IgD-negative memory B cell (primary cell): ENCODE measurements around the gene GCSH. TPM values are rescaled to one million over a fixed set of nuclear protein-coding genes. Genes with fewer than 3 reads are reported as not detected.

Experiments
- H3K27ac Mint-ChIP-seq, 3 donors: one replicate each; pipeline ENCODE4 v1.8.0; 2020 to 2022; ENCODE audit warnings: mild to moderate bottlenecking in 3 of 3, mixed read lengths in 3 of 3, moderate library complexity in 1 of 3
- H3K27me3 Mint-ChIP-seq: one replicate; pipeline ENCODE4 v1.8.0; 2021; ENCODE audit warnings: mixed read lengths
- H3K36me3 Mint-ChIP-seq: one replicate; pipeline ENCODE4 v1.8.0; 2020; ENCODE audit warnings: mild to moderate bottlenecking, mixed read lengths
- H3K4me1 Mint-ChIP-seq, 3 donors: one replicate each; pipeline ENCODE4 v1.8.0; 2020 to 2022; ENCODE audit warnings: mixed read lengths in 3 of 3, mild to moderate bottlenecking in 1 of 3
- H3K4me3 Mint-ChIP-seq, 4 donors: one replicate each; pipeline ENCODE4 v1.8.0; 2020 to 2022; ENCODE audit warnings: mild to moderate bottlenecking in 4 of 4, mixed read lengths in 4 of 4, moderate library complexity in 3 of 4
- H3K9me3 Mint-ChIP-seq, 3 donors: one replicate each; pipeline ENCODE4 v1.8.0; 2020 to 2021; ENCODE audit warnings: mixed read lengths in 3 of 3, mild to moderate bottlenecking in 1 of 3
- polyA plus RNA-seq: library from polyadenylated mRNA; unstranded; fragments of 300-500 nt; fragmentation: Illumina TruSeq; gene quantifications from one replicate; pipeline ENCODE4 v1.2.3, GENCODE V29; 2021

GCSH gene
- polyA plus RNA-seq, 1 donor from 2014 or later = 6.7 TPM

DNA sequence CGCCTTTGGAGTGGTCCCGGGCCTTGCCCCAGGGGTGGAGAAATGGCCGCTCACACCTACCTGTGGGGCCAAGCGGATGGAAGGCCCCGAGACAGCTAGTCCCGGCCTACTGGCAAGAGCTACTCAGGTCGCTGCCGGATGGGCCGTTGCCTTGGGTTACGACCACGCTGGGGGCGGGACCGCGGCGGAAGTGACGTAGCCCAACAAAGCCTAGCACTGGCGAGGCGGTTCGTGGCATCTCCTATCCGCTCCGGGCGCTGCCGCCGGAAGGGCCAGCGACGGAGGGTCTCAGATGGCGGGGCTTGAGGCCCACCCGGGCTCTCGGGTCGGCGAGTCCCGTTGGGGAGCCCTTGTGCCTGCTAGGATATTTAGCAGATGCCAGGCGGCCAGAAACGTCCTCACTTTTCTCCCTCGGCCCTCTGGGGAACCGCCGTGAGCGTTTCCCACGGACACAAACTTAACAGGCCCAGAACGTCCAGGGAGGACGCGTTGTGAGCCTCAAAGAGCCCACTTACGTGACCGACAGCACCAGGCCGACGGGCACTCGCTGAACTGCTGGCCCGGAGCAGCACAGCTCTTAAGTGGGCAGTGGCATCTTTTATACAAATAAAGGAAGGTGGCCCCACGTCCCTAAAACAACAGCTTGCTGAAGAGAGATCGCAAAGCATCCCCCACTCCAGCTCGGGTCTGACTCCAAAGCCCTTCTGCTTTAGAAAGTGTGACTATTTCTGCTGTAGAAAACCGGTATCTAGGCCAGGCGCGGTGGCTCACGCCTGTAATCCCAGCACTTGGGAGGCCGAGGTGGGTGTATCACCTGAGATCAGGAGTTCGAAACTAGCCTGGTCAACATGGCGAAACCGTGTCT lies 18.9 kb downstream of the GCSH start, which contains the start of gene C16orf46:
Gene C16orf46 (minus strand): TSS at position 163 of the 865 bp plus-strand sequence. CDS start 13,283 bp downstream, outside the sequence.
- Mint-ChIP-seq H3K27me3 (no peaks in the 10 kb centered on the region), H3K4me3 (peak within 1 kb of the TSS in 1 of 4 donors; percentile 45), H3K4me1 (peaks cover 0 to 4% (median 3%) of the 10 kb centered on the region in 3 donors), H3K27ac (peak within 1 kb of the TSS in 1 of 3 donors; percentile 59), H3K9me3 (no peaks in the 10 kb centered on the region), H3K36me3 (no peaks in the 10 kb centered on the region)

DNA sequence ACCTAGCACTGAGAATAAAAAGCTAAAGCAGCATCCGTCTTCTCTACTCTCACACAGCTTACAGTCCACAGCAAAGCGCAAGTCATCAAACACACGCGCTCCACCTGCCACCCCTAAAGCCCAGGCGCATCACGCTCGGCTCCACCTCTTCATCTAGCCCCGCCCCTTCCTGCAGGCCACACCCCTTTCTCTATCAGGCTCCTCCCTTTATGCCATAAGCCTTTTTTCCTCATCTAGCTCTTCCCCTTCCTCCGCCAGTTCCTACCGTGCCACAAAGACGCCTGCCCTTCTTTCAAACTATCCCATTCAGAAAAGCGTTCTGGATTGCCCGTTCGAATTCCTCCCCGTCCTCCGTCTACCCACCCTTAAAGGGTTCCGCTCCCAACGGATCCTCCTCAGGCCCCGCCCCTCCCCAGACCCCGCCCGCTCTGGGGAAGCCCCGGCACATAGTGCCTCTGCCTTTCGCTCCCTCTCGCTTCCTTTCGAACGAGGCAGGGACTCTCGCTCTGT lies 19.6 kb downstream of the GCSH start:
- H3K36me3 Mint-ChIP-seq = no peaks in the 10 kb centered on the region
- no peak overlapping the region for H3K27ac Mint-ChIP-seq
- H3K4me3 Mint-ChIP-seq = no peak overlapping the region
- no peaks in the 10 kb centered on the region for H3K9me3 Mint-ChIP-seq
- no peaks in the 10 kb centered on the region for H3K27me3 Mint-ChIP-seq
- H3K4me1 Mint-ChIP-seq = peaks cover 0 to 4% (median 3%) of the 10 kb centered on the region in 3 donors

DNA sequence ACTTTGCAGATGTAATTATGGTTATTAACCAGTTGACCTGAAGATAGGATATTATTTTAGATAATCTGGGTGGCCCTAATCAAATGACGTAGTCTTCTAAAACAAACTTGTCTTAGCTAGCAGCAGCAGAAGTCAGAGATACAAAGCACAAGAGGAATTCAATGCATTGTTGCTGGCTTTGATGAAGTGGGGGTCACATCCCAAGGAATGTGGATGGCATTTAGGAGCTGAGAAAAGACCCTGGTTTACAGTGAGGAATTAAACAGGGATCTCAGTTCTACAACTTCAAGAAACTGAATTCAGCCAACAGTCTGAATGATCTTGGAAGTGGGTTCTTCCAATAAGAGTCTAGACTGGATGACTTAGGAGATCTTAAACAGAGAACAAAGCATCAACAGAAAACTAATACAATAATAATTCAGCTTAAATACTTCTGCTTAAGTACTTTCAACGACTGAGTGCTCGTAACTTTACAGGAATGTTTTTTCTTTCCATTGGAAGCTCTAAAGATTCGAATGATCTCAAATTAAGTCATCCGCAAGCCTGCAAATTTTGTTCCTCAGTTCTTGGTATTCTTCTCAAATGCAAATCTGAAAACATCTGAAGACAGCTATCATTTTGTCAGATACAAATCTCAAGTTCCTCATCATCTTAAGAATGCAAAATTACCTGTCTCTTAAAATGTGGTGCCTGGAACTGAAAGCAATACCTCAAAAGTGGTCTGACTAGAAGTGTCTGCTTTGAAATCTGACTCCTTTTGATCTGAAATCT lies 22.4 kb downstream of the GCSH start:
- Mint-ChIP-seq H3K36me3 (no peaks in the 10 kb centered on the region), H3K27me3 (no peaks in the 10 kb centered on the region), H3K9me3 (no peaks in the 10 kb centered on the region), H3K27ac (no peak overlapping the region), H3K4me1 (peaks cover 0 to 4% (median 3%) of the 10 kb centered on the region in 3 donors), H3K4me3 (no peak overlapping the region)

GRCh38 chr16:81071805-81072204 lies 24.4 kb downstream of the GCSH start:
- H3K27ac Mint-ChIP-seq = no peak overlapping the region
- H3K9me3 Mint-ChIP-seq = no peaks in the 10 kb centered on the region
- H3K4me1 Mint-ChIP-seq = peaks cover 0 to 2% (median 0%) of the 10 kb centered on the region in 3 donors
- H3K4me3 Mint-ChIP-seq = peak overlapping the region in 1 of 4 donors; percentile 63
- H3K27me3 Mint-ChIP-seq = no peaks in the 10 kb centered on the region
- H3K36me3 Mint-ChIP-seq = no peaks in the 10 kb centered on the region

- peaks cover 0 to 2% (median 0%) of the 10 kb centered on the region in 3 donors for H3K4me1 Mint-ChIP-seq
- H3K9me3 Mint-ChIP-seq = no peaks in the 10 kb centered on the region
- H3K27ac Mint-ChIP-seq = no peak overlapping the region
- no peak overlapping the region for H3K4me3 Mint-ChIP-seq
- no peaks in the 10 kb centered on the region for H3K27me3 Mint-ChIP-seq
- peaks cover 3% of the 10 kb centered on the region for H3K36me3 Mint-ChIP-seq
Measured at GRCh38 chr16:81070979-81071378, 25.2 kb downstream of the GCSH start.

DNA sequence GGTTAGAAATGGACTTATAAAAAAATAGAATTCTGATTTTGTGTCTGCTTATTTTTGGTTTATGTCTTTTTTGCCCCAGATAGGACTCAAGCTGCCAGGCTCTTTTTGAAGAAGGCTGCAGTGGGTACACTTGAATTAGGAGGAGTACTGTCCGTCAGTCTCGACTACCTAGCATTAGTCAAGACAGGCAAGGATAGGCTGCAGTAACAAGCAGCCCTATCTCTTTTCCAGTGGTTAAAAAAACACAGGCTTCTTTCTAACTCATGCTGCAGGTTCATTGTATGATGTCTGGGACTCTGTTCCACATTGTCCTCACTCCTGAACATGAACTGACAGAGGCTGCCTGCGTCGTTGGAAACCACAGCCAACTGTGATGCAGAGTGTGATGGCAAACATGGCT lies 27.1 kb downstream of the GCSH start:
- H3K4me3 Mint-ChIP-seq = no peak overlapping the region
- H3K4me1 Mint-ChIP-seq = peaks cover 0 to 2% (median 0%) of the 10 kb centered on the region in 3 donors
- no peaks in the 10 kb centered on the region for H3K27me3 Mint-ChIP-seq
- no peaks in the 10 kb centered on the region for H3K9me3 Mint-ChIP-seq
- peaks cover 3% of the 10 kb centered on the region for H3K36me3 Mint-ChIP-seq
- no peak overlapping the region for H3K27ac Mint-ChIP-seq

DNA sequence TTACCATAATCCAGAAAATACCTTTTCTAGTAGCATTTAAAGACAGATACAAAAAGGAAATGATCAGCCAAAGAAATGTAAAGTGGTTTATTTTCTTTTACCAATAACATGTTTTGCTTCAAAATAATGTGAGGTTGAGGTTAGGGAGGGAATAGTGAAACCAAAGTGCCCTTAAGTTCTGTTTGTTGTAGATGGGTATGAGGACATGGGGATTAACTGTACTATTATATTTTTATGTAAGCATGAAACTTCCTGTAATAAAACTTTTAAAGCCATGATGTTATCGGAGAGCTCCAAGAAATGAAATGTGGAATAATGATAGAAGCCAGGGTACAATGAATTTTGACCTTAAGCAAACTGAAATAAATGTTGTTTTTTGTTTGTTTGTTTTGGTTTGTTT lies 29.0 kb downstream of the GCSH start:
- Mint-ChIP-seq H3K9me3 (no peaks in the 10 kb centered on the region), H3K36me3 (peaks cover 6% of the 10 kb centered on the region), H3K4me1 (peaks cover 0 to 2% (median 0%) of the 10 kb centered on the region in 3 donors), H3K27me3 (no peaks in the 10 kb centered on the region), H3K27ac (no peak overlapping the region), H3K4me3 (no peak overlapping the region)

- no peaks in the 10 kb centered on the region for H3K27me3 Mint-ChIP-seq
- H3K36me3 Mint-ChIP-seq = peaks cover 6% of the 10 kb centered on the region
- H3K4me1 Mint-ChIP-seq = peaks cover 0 to 2% (median 0%) of the 10 kb centered on the region in 3 donors
- H3K27ac Mint-ChIP-seq = no peak overlapping the region
- no peak overlapping the region for H3K4me3 Mint-ChIP-seq
- no peaks in the 10 kb centered on the region for H3K9me3 Mint-ChIP-seq
Measured at GRCh38 chr16:81066681-81067080, 29.5 kb downstream of the GCSH start.

DNA sequence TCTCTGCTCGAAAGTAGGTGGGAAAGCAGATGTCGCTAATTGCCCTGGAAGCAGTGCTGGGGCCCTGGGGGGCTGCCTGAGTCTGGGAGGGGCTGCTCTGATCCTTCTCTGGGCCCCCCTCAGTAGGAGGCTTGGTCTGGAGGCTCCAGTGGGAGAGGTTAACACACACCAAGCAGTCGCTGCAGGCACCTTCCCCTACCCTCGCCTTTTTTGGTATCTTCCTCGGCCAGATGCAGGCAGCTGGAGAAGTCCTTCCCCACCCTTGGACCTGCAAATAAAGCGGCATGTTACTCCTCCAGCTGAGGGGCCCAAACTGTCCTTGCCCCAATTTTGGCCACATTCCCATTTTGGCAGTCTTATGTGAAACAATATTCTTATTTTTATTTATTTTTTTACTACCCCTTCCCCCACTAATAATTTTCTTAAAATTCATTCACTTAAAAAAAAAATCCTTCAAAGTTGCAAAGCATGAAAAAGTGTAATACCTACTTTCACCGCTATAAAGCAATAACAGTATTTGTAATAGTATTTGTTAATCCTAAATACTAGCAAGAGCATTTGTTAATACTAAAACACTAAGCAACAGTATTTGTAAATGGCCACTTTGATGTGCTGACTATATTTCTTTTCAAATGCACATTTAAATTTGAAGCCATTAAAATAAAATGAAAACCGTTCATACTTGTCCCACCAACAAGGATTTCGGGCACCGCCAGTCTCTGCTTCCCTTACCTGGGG lies 34.2 kb downstream of the GCSH start:
- Mint-ChIP-seq H3K27me3 (no peaks in the 10 kb centered on the region), H3K4me1 (no peaks in the 10 kb centered on the region), H3K9me3 (no peaks in the 10 kb centered on the region), H3K4me3 (no peak overlapping the region), H3K36me3 (peaks cover 6% of the 10 kb centered on the region), H3K27ac (peak overlapping the region in 1 of 3 donors; percentile 62)

GRCh38 chr16:81061307-81061640 lies 34.9 kb downstream of the GCSH start:
- H3K27ac Mint-ChIP-seq = no peak overlapping the region
- H3K9me3 Mint-ChIP-seq = no peaks in the 10 kb centered on the region
- no peaks in the 10 kb centered on the region for H3K27me3 Mint-ChIP-seq
- H3K36me3 Mint-ChIP-seq = peaks cover 4% of the 10 kb centered on the region
- H3K4me1 Mint-ChIP-seq = no peaks in the 10 kb centered on the region
- no peak overlapping the region for H3K4me3 Mint-ChIP-seq

DNA sequence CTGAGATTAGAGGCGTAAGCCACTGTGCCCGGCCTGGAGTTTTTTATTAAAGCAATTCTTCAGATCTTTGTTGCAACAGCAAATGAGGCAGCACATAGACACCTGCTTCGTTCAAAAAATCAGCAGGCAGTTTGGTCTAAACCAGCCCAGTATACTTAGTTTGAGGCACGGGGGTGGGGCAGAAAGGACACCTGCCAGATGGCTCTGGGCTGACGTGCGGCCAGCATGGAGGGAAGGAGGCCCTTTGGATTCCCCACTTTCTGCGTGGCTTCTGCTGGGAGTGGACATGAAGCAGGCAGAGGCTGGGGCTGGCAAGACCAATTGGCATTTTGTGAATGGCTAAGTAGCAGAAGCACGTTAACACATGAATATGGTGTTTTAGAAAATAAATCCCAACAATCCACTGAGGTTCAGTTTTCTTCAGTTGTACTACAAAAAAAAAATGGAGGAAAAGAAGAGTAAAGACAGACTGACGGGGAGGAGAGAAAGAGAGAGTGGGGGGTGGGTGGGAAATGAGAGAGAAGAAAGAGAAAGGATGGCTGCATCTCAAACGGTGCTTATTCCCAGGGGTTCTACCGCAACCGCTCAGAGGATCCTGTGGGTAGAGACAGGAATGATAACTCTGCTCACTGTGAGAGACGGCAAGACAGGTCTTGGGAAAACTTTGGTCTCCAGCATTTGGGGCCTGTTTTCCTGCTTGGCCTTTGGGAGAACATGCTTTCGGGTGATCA lies 35.5 kb downstream of the GCSH start:
- Mint-ChIP-seq H3K27me3 (no peaks in the 10 kb centered on the region), H3K4me1 (no peaks in the 10 kb centered on the region), H3K9me3 (no peaks in the 10 kb centered on the region), H3K4me3 (no peak overlapping the region), H3K27ac (no peak overlapping the region), H3K36me3 (peaks cover 2% of the 10 kb centered on the region)

- peak overlapping the region in 1 of 3 donors; percentile 57 for H3K27ac Mint-ChIP-seq
- no peaks in the 10 kb centered on the region for H3K36me3 Mint-ChIP-seq
- H3K4me1 Mint-ChIP-seq = peaks cover 0 to 7% (median 6%) of the 10 kb centered on the region in 3 donors
- no peaks in the 10 kb centered on the region for H3K27me3 Mint-ChIP-seq
- H3K4me3 Mint-ChIP-seq = no peak overlapping the region
- H3K9me3 Mint-ChIP-seq = peaks cover 6 to 20% (median 8%) of the 10 kb centered on the region in 3 donors
Measured at GRCh38 chr16:81053761-81054160, 42.4 kb downstream of the GCSH start.

GRCh38 chr16:81042821-81043220 lies 53.4 kb downstream of the GCSH start:
- no peaks in the 10 kb centered on the region for H3K27me3 Mint-ChIP-seq
- H3K27ac Mint-ChIP-seq = no peak overlapping the region
- no peaks in the 10 kb centered on the region for H3K9me3 Mint-ChIP-seq
- H3K4me3 Mint-ChIP-seq = no peak overlapping the region
- peaks cover 0 to 7% (median 3%) of the 10 kb centered on the region in 3 donors for H3K4me1 Mint-ChIP-seq
- H3K36me3 Mint-ChIP-seq = peaks cover 19% of the 10 kb centered on the region

DNA sequence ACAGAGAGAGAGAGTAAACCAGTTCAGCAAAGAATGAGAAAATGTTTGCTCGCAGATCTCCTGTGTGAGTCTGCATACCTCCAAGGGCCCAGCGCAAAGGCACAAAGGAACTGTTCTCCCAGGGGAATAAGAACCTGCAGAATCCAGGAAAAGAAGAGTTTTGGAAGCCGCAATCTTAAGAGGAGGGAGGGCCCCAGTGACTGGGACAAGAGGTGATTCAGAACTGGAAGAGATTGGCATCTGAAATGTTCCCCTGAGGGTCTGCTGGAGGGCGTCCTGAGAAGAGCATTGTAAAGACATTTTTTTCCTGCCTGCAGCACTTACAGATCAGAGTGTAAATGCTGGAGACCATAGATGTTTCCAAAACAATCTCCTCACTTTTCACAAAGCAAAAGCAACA lies 54.5 kb downstream of the GCSH start:
- Mint-ChIP-seq H3K36me3 (peaks cover 22% of the 10 kb centered on the region), H3K27ac (peak overlapping the region in 1 of 3 donors; percentile 38), H3K4me3 (no peak overlapping the region), H3K27me3 (no peaks in the 10 kb centered on the region), H3K4me1 (peaks cover 8 to 13% (median 11%) of the 10 kb centered on the region in 3 donors), H3K9me3 (no peaks in the 10 kb centered on the region)
